ENCODE data around the gene ALPP.

GRCh38 chr2:232342635-232343565, 35.7 kb upstream of the ALPP start:
- TF ChIP-seq POLR2AphosphoS5 (IDR thresholded peaks at IDR 0.05; ENCODE audit: low read depth, low read length) (no peak), REST (IDR thresholded peaks at IDR 0.05; ENCODE audit: insufficient read depth in 1 of 2, low read depth in 2 of 2, low read length in 2 of 2) (no peak), TAF1 (IDR thresholded peaks at IDR 0.05; ENCODE audit: borderline replicate concordance, insufficient read depth, low read length) (no peak), SIN3A (IDR thresholded peaks at IDR 0.05; ENCODE audit: borderline replicate concordance, insufficient read depth, low read length) (no peak), FOXP2 (optimal IDR thresholded peaks at IDR 0.05; ENCODE audit: borderline replicate concordance, extremely low read depth, extremely low read length, insufficient read depth) (no peak)
